NK-92 treated with Interleukin-12 subunit alpha and Interleukin-12 subunit beta, amount 100 ng/mL, for 24 hours (cell line): ENCODE data around the gene TBL1X.
"Not testable (repeated sequence)": the region's sequence is repeated elsewhere in the genome, so short reads cannot be mapped to it uniquely, and the experiment has no call there.

Experiments
- DNase-seq: peaks from one replicate; lab custom pipeline; 2025; lab: John Stamatoyannopoulos, UW

TBL1X gene

DNA sequence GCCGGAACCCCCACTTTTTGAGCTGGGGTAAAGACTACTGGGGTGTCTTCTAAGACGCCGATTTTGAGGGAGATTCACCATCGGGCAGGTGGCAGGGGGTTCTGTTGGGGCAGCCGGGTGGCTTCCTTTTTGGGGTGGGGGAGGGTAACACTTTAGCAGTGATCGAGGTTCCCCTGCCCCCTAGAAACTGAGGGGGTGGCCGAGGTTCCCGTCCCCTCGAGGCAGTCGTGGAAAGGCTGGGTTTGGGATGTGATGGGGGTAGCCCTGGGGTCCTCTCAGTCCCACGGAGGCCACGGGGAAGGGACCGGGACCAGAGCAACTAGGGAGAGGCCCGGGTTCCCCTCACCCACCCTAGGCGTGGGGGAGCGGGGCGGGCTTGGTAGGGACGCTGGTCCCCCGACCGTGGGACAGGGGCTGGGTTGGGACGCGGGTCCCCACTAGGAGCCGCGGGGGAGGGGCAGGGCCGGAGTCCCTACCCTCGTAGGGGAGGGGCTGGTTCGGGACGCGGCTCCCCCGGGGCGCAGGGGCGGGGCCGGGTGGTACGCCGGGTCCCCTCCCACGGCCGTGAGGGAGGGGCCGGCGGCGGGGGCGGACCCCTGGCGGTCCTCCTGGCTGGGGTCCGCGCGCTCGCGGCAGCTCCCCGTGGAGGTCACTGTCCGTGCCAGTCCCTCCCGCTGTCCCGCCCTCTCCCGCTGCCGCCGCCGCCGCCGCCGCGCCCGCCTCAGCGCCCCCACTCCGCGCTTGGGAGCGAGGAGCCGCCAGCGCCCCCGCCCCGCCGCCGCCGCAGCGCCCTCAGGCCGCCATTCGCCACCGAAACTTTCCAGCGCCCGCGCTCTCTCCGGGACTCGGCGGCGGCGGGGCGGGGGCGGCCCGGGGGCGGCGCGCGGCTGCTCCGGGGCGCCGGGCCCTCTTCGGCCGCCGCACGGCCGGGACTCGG lies at the start of gene TBL1X:
Gene TBL1X, plus strand, starts transcription at position 624 of the 937 bp plus-strand sequence. CDS start 188,529 bp downstream, outside the sequence.
- peak; percentile 68 for DNase-seq

DNA sequence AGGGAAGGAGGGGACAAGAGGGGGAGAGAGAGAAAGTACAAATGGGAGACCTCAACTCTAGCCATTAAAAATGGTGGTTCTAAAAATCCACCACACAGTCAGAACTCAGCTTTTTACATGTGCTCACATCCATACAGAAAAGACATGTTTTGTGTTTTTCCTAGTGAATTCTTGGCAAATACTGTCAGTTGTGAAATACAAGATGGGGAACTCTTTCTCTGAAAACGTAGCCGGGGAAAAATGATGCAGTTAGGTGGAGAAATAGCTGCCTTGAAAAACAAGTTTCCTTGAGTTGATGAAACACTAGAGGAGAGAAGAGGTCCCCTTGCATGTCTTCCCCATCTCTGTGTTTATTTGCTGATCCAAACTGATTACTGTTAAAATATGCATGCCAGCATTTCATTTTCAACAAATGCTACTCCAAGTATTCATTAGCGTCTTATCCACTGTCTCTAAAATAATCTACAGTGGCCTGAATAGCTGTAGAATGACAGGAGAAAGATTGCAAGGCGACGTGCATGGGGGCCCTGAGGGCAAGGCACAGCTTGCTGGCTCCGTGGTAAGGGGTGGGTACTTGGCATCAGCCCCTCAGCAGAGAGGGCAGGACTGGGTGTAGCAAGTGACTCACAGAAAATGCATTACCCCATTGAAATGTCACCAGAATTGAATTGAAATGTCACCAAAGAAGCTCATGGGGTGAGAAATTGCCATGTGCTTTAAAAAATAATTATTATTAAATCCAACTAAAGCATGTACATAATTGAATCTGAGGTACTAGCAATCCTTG lies 48.1 kb upstream of the TBL1X start:
- DNase-seq: no peak

DNA sequence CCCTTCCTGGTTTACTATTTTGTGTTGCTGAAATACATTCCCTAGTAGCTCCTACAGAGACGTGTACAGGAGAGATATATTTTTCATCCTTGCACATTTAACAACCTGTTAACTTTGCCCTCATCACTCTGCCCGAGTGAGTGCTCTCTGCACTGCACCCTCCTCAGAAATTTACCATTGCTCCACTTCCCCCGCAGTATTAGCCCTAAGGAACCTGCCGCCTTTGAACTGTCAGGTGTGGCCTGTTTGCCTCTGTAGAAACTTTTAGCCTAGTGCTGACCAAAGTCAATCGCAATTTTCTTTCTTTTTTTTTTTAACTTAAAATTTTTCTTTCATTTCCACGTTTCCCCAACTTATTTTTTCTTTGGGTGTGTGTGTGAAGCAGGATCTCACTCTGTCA lies 46.6 kb upstream of the TBL1X start:
- no peak for DNase-seq

- DNase-seq: no peak
Measured at GRCh38 chrX:9420275-9421265, 44.3 kb upstream of the TBL1X start.

GRCh38 chrX:9429767-9430166 lies 35.1 kb upstream of the TBL1X start:
- DNase-seq: no peak

DNA sequence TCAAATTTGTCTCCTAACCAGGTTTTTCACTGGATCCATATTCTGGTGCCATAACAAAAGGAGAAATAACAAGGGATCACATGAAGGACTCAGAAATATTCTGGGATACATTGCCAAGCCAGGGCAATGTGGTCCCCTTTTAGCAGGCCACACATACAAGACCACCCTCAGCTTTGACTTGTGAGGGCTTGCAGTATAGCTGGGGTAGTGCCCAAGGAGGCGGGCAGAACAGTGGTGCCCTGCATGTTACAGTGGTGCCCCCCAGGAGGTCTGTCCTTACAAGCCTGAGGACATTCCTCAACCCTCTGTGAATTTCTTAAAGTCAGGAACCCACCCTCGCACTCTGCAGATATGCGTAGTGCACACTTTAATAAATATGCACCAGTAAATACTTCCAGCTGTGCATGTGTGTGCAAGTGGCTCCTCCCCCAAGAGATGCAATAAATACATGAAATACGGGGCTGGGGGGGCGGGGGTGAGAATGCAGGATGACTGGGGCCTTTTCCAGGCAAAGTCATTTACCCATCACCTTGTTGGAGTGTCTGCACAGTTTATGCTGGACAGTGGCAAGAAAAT lies 34.4 kb upstream of the TBL1X start:
- DNase-seq: no peak

GRCh38 chrX:9431281-9431680 lies 33.6 kb upstream of the TBL1X start:
- DNase-seq: no peak

DNA sequence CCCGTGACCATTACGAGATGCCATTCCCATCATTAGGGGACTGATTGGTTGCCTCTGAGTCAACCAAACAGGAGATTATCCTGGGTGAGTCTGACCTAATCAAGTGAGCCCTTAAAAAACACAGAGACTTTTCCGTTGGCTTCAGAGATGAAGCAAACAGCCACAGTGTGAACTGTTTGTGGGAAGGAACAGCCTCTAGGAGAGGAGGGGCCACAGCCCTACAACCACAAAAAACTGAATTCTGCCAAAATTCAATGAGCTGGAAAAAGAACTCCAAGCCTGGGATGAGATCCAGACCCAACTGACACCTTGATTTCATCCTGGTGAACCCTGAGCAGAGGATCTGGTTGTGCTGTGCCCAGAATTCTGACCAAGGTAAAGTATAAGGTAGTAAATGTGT lies 31.3 kb upstream of the TBL1X start:
- no peak for DNase-seq

DNA sequence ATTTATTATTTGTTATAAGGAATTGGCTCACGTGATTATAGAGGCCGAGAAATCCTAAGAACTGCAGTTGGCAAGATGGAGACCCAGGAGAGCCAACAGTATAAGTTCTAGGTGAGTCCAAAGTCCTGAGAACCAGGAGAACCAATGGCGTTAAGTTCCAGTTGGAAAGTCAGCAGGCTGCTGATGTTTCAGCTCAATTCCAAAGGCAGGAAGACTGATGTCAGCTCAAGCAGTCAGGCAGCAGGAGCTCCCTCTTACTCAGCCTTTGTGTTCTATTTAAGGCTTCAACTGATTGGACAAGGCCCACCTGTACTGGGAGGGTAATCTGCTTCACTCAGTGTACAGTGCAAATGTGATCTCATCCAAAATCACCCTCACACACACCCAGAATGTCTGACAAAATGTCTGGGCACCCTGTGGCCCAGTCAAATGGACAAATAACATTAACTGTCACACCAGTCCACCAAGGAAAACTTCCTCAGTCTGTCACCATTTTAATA lies 30.8 kb upstream of the TBL1X start:
- no peak for DNase-seq

GRCh38 chrX:9435086-9435485 lies 29.8 kb upstream of the TBL1X start:
- DNase-seq: not testable (repeated sequence)

DNA sequence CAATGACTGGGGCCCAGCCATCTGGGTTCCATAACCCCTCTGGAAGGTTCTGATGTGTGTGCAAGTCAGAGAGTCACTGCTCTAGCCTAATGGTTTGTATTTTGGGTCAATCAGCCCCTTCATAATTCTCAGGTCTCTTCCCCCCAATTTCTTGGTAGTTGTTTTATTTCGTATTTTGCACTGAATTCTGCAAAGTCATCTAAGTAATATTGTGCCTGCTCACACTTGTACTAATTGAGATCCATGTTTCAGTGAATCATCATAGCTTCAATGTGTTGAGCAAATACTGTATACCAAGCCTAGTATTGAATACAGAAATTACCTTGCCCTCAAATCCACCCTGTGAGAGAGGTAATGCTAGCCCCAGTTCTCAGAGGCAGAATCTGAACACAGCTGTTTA lies 28.0 kb upstream of the TBL1X start:
- no peak for DNase-seq

DNA sequence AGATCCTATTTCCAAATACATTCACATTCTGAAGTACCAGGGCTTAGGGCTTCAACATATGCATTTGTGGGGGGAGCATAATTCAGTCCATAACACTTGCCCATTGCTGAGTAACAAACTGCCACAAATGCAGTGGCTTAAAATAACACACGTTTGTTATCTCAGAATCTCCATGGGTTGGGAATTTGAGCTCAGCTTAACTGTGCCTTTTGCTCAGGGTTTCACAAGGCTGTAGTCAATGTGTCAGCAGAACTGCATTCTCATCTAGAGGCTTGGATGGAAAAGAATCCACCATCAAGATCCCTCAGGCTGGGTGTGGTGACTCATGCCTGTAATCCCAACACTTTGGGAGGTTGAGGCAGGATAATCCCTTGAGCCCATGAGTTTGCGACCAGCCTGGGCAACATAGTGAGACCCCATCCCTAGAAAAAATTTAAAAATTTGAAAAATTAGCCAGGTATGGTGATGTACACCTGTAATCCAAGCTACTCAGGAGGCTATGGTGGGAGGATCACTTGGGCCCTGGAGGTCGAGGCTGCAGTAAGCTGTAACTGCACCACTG lies 25.8 kb upstream of the TBL1X start:
- DNase-seq: no peak

DNA sequence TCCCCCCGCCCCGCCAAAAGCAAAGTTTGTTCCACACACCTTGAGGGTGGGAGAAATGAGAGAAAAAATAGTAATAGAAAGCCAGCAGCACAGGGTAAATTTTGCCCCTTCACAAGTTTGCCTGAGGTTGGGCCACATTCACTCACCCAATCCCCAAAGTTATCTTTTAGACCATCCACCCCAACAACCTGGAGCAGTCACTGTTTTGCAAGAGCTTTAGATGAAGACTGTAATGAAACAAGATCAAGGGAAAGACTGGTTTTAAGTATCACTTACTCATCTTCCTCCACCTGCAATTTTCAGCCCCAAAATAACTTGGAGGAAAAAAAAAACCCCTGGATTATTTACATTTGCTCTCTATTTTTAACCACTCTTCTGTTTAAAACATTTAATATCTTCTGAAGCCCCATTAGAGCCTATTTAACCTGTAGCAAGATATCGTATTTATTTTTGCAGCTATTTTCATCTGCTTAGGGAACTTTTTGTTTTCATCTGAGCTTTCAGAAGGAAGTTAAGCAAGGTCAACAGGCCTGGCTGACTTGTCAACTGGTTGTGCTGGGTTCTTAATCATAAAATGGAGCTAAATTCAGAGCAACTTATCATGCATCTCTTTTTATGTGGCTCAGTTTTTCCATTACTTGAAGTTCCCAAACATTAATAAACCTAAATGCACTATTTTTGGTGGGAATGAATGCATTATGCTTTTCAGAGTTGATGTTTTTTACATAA lies 24.6 kb upstream of the TBL1X start:
- no peak for DNase-seq

DNA sequence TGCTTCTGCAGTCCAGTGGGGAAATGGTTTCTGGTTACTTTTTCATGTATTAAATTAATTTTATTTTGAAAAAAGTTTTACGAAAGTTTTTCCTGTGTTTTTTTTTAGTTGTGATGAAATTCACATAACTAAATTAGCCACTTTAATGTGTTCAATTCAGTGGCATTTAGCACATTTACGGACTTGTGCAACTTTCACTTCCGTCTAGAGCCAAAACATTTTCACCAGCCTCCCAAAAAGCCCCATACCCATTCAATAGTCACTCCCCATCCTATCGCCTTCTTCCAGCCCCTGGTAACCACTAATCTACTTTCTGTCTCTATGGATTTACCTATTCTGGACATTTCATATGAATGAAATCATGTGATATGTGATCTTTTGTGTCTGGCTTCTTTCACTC lies 22.8 kb upstream of the TBL1X start:
- DNase-seq: no peak

DNA sequence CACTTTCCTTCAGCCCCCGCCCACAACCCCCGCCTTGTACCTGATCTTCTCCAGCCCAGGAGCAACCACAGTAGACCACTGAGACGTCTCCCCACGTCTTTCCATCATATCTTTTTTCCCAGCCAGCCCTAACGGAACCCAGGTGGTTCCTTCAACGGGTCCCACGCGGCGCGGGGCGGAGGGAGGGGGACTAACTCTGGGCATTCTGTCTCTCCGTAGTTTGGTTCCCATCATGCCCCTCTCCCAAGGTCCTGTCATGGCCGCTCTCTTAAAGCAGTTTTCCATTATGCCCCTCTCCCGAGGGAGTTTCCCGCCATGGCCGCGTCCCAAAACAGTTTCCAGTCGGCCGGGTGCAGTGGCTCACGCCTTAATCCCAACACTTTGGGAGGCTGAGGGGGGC lies 21.5 kb upstream of the TBL1X start:
- DNase-seq: no peak

DNA sequence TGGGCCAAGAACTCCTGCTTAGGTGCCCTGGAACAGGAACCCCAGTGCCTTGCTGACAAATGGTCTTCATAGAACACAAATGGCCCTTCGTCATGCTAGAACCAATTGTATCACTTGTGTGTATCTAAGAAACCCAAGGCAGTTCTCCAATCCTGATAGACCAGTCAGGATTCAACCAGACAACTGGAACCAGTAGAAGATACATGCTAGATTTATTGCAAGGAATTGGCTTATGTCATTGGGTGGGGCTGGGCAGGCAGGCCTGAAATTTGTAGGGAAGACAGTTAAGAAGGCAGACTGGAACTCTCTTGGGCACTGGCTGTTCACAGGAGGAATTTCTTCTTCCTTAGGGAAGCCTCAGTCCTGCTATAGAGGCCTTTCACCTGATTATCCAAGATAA lies 17.0 kb upstream of the TBL1X start:
- DNase-seq: no peak

- no peak for DNase-seq
Measured at GRCh38 chrX:9456250-9457074, 8.4 kb upstream of the TBL1X start.

DNA sequence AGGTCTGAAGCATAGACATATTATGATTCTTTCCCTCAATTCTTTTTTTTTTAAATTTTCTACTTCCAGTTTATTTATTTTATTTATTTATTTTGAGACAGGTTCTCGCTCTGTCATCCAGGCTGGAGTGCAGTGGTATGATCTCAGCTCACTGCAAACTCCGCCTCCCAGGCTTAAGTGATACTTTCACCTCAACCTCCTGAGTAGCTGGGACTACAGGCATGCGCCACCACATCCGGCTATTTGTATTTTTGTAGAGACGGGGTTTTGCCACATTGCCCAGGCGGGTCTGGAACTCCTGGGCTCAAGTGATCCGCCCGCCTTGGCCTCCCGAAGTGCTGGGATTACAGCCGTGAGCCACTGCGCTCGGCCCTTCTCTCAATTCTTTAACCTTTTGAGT lies 6.8 kb upstream of the TBL1X start:
- DNase-seq: not testable (repeated sequence)

GRCh38 chrX:9458516-9459078 lies 6.3 kb upstream of the TBL1X start:
- no peak for DNase-seq
